Osteocyte (in vitro differentiated cells): ENCODE measurements around the gene PDGFA. TPM values are rescaled to one million over a fixed set of nuclear protein-coding genes. Genes with fewer than 3 reads are reported as not detected.

Experiments
- DNase-seq: peaks from one replicate; pipeline ENCODE4 v3.0.0; 2021; ENCODE audit warnings: mixed read lengths; ENCODE audit not compliant: unreplicated experiment; ENCODE audit errors: extremely low spot score
- H3K27ac Mint-ChIP-seq: one replicate; pipeline ENCODE4 v1.8.0; 2021; ENCODE audit warnings: mild to moderate bottlenecking, mixed read lengths; ENCODE audit not compliant: unreplicated experiment
- H3K27me3 Mint-ChIP-seq: one replicate; pipeline ENCODE4 v1.8.0; 2021; ENCODE audit warnings: mixed read lengths; ENCODE audit not compliant: unreplicated experiment
- H3K36me3 Mint-ChIP-seq: one replicate; pipeline ENCODE4 v1.8.0; 2021; ENCODE audit warnings: mixed read lengths; ENCODE audit not compliant: unreplicated experiment
- H3K4me1 Mint-ChIP-seq: one replicate; pipeline ENCODE4 v1.8.0; 2021; ENCODE audit warnings: mixed read lengths; ENCODE audit not compliant: unreplicated experiment
- H3K4me3 Mint-ChIP-seq: one replicate; pipeline ENCODE4 v1.8.0; 2021; ENCODE audit warnings: mild to moderate bottlenecking, moderate library complexity, mixed read lengths; ENCODE audit not compliant: unreplicated experiment
- H3K9me3 Mint-ChIP-seq: one replicate; pipeline ENCODE4 v1.8.0; 2021; ENCODE audit warnings: mixed read lengths; ENCODE audit not compliant: unreplicated experiment
- CTCF ChIP-seq: fragments of 200-600 bp; sonication (generic); IDR thresholded peaks from 2 replicates; pipeline ENCODE4 v1.5.0; 2021; ENCODE audit warnings: antibody characterized with exemption, mild to moderate bottlenecking, moderate library complexity
- total RNA-seq: library from RNA; stranded (reverse); gene quantifications from 2 replicates; pipeline ENCODE4 v1.2.1, GENCODE V29; 2021

The PDGFA gene
- total RNA-seq, 1 donor from 2014 or later, result 93.6 TPM

GRCh38 chr7:480531-481218 lies 39.0 kb downstream of the PDGFA start:
- DNase-seq, result no peak
- TF ChIP-seq CTCF, result no peak
- Mint-ChIP-seq H3K4me3 (no peak overlapping the region), H3K9me3 (peaks cover 11% of the 10 kb centered on the region), H3K36me3 (no peaks in the 10 kb centered on the region), H3K27me3 (peaks cover 10% of the 10 kb centered on the region), H3K4me1 (peaks cover 19% of the 10 kb centered on the region), H3K27ac (no peak overlapping the region)

- no peak overlapping the region for H3K27ac Mint-ChIP-seq
- peaks cover 15% of the 10 kb centered on the region for H3K4me1 Mint-ChIP-seq
- H3K9me3 Mint-ChIP-seq, result peaks cover 11% of the 10 kb centered on the region
- TF ChIP-seq CTCF, result no peak
- H3K4me3 Mint-ChIP-seq, result no peak overlapping the region
- DNase-seq, result no peak
- no peaks in the 10 kb centered on the region for H3K36me3 Mint-ChIP-seq
- H3K27me3 Mint-ChIP-seq, result peaks cover 10% of the 10 kb centered on the region
These were observed 39.6 kb downstream of the PDGFA start for GRCh38 chr7:479948-480499.

GRCh38 chr7:479115-479947 lies 40.3 kb downstream of the PDGFA start:
- peaks cover 10% of the 10 kb centered on the region for H3K27me3 Mint-ChIP-seq
- no peaks in the 10 kb centered on the region for H3K36me3 Mint-ChIP-seq
- peaks cover 15% of the 10 kb centered on the region for H3K4me1 Mint-ChIP-seq
- no peak for DNase-seq
- no peak overlapping the region for H3K4me3 Mint-ChIP-seq
- TF ChIP-seq CTCF, result no peak
- peaks cover 11% of the 10 kb centered on the region for H3K9me3 Mint-ChIP-seq
- H3K27ac Mint-ChIP-seq, result no peak overlapping the region

- Mint-ChIP-seq H3K27me3 (peaks cover 10% of the 10 kb centered on the region), H3K4me1 (peaks cover 11% of the 10 kb centered on the region), H3K36me3 (no peaks in the 10 kb centered on the region), H3K9me3 (peaks cover 8% of the 10 kb centered on the region), H3K27ac (no peak overlapping the region), H3K4me3 (no peak overlapping the region)
- TF ChIP-seq CTCF, result no peak
- no peak for DNase-seq
These were observed 41.9 kb downstream of the PDGFA start for GRCh38 chr7:477626-478220.
